ENCODE results near the gene IFNA8. TPM values are rescaled to one million over a fixed set of nuclear protein-coding genes. Genes with fewer than 3 reads are reported as not detected.
A peak's percentile ranks its signal among the peaks of the same experiment; 100 is the strongest.

IFNA8 gene
- polyA plus RNA-seq, 1 experiment = not detected

GRCh38 chr9:21455320-21455719 is 46.4 kb downstream of the IFNA8 start:
- Histone ChIP-seq H3K9me3 (ENCODE audit: control insufficient read depth, insufficient read depth, low read length) (no peaks in the 10 kb centered on the region), H3K27ac (ENCODE audit: low read depth, low read length) (no peak overlapping the region), H3K27me3 (ENCODE audit: control insufficient read depth, insufficient read depth, low read length) (no peaks in the 10 kb centered on the region), H3K4me3 (ENCODE audit: low read depth, low read length) (no peak overlapping the region)
- CTCF ChIA-PET = interaction anchor here (0.7 to 4.5 kb wide), 20 partner anchors 8 to 336 kb away, joined by 3 to 53 read pairs (median 4); partner anchors contain the start of gene KLHL9
- DNase-seq (ENCODE audit: low read depth, low spot score) = no peak
- POLR2A ChIA-PET = no interaction called here
- peak; percentile 69 for TF ChIP-seq CTCF (IDR thresholded peaks at IDR 0.05; ENCODE audit: low read depth, low read length)

Other genes starting within 250 kb of the IFNA8 start
- not detected in 2 replicates for gene IFNA21, start 242.5 kb upstream of the IFNA8 start, polyA plus RNA-seq (2011; rRNA removed)
- not detected in 2 replicates for gene IFNA4, start 221.5 kb upstream of the IFNA8 start, polyA plus RNA-seq (2011; rRNA removed)
- gene IFNA7, start 206.9 kb upstream of the IFNA8 start, polyA plus RNA-seq (2011; rRNA removed) = not detected in 2 replicates
- gene IFNA10, start 202.0 kb upstream of the IFNA8 start, polyA plus RNA-seq (2011; rRNA removed) = not detected in 2 replicates
- gene IFNA16, start 191.8 kb upstream of the IFNA8 start, polyA plus RNA-seq (2011; rRNA removed) = not detected in 2 replicates
- gene IFNA17, start 180.9 kb upstream of the IFNA8 start, polyA plus RNA-seq (2011; rRNA removed) = not detected in 2 replicates
- not detected in 2 replicates for gene IFNA14, start 169.1 kb upstream of the IFNA8 start, polyA plus RNA-seq (2011; rRNA removed)
- not detected in 2 replicates for gene IFNA5, start 103.8 kb upstream of the IFNA8 start, polyA plus RNA-seq (2011; rRNA removed)
- 32.4 and 42.2 TPM in 2 replicates for gene KLHL9, start 73.7 kb upstream of the IFNA8 start, polyA plus RNA-seq (2011; rRNA removed)
- not detected in 2 replicates for gene IFNA6, start 58.2 kb upstream of the IFNA8 start, polyA plus RNA-seq (2011; rRNA removed)
- gene IFNA13, start 41.1 kb upstream of the IFNA8 start, polyA plus RNA-seq (2011; rRNA removed) = not detected in 2 replicates
- not detected in 2 replicates for gene IFNA2, start 23.7 kb upstream of the IFNA8 start, polyA plus RNA-seq (2011; rRNA removed)
- gene IFNA1, start 31.3 kb downstream of the IFNA8 start, polyA plus RNA-seq (2011; rRNA removed) = not detected in 2 replicates
- gene IFNE, start 73.2 kb downstream of the IFNA8 start, polyA plus RNA-seq (2011; rRNA removed) = 0.52 and 0.67 TPM in 2 replicates

Measured in AG04450 (cell line).